Esophagus squamous epithelium (tissue), 5 donors: Measurements from ENCODE around the gene BRI3BP. TPM values are rescaled to one million over a fixed set of nuclear protein-coding genes. Genes with fewer than 3 reads are reported as not detected.

Experiments
- DNase-seq: peaks from one replicate; lab custom pipeline; 2025; lab: John Stamatoyannopoulos, UW
- H3K27ac ChIP-seq, 4 donors: fragments of 200-600 bp; sonication (generic); one replicate each; pipeline ENCODE4 v1.5.1; 2016 to 2019; ENCODE audit warnings: mild to moderate bottlenecking in 1 of 4
- H3K27me3 ChIP-seq, 4 donors: fragments of 200-600 bp; sonication (generic); 1 replicate in 3 of 4; 2 replicates in 1 of 4; pipeline versions ENCODE4 v1.5.1 to v1.6.0; 2017 to 2021; ENCODE audit warnings: antibody characterized with exemption in 1 of 4
- H3K36me3 ChIP-seq, 3 donors: fragments of 200-600 bp; sonication (generic); one replicate each; pipeline ENCODE4 v1.5.1; 2016 to 2019
- H3K4me1 ChIP-seq, 3 donors: fragments of 200-600 bp; sonication (generic); one replicate each; pipeline ENCODE4 v1.5.1; 2017 to 2019
- H3K4me3 ChIP-seq, 4 donors: fragments of 200-600 bp; sonication (generic); 1 replicate in 3 of 4; 2 replicates in 1 of 4; pipeline ENCODE4 v1.5.1; 2016 to 2019; ENCODE audit warnings: mild to moderate bottlenecking in 2 of 4, moderate library complexity in 1 of 4
- H3K9me3 ChIP-seq, 3 donors: fragments of 200-600 bp; sonication (generic); one replicate each; pipeline ENCODE4 v1.5.1; 2016 to 2019
- CTCF ChIP-seq, 6 experiments: fragments of 450-650 bp in 4 of 6; fragments of 200-600 bp in 2 of 6; sonication (generic) in 2 of 6; IDR thresholded peaks; one replicate each; pipeline ENCODE4 v1.5.1; 2016 to 2019; ENCODE audit warnings: antibody characterized with exemption in 6 of 6, mild to moderate bottlenecking in 4 of 6, moderate library complexity in 4 of 6
- POLR2A ChIP-seq, 4 donors: fragments of 450-650 bp; IDR thresholded peaks; one replicate each; pipeline ENCODE4 v1.6.1; 2017; ENCODE audit warnings: antibody characterized with exemption in 4 of 4, mild to moderate bottlenecking in 4 of 4, moderate library complexity in 3 of 4
- WGBS, 2 donors: methylation state at CpG; one replicate each; pipeline ENCODE4 v1.1.5; 2018; 5-methylcytosine and 5-hydroxymethylcytosine counted together
- intact Hi-C: fragments of 100-400 bp; cut with DNase I; formaldehyde crosslinking; loops from one replicate; pipeline ENCODE4 v1.15.0; 2022
- total RNA-seq, 4 donors: library from RNA; depleted of rRNA; stranded (reverse); fragments of >200 nt; gene quantifications; one replicate each; pipeline ENCODE4 v1.1.0, GENCODE V29; 2016
- donor health status: DM: yes; HTN: yes; CAD: no.

BRI3BP gene
- total RNA-seq, 4 donors from 2014 or later, result 9.7 to 23.4 (median 14.9) TPM

GRCh38 chr12:124995200-124995961 is 1.9 kb downstream of the BRI3BP start:
- Histone ChIP-seq H3K4me1 (peaks cover 5 to 35% (median 14%) of the 10 kb centered on the region in 3 donors), H3K4me3 (peak overlapping the region in 2 of 4 donors; percentile 79 to 87), H3K36me3 (no peaks in the 10 kb centered on the region), H3K27ac (no peak overlapping the region), H3K27me3 (no peaks in the 10 kb centered on the region), H3K9me3 (no peaks in the 10 kb centered on the region)
- TF ChIP-seq POLR2A (IDR thresholded peaks at IDR 0.05), result no peak
- TF ChIP-seq CTCF (IDR thresholded peaks at IDR 0.05), result no peak
- intact Hi-C loops, result no loop called here
- WGBS, 2 donors, result 73 to 76% methylated on average over 12 to 14 of the region's 14 CpGs
- DNase-seq, result no peak

DNA sequence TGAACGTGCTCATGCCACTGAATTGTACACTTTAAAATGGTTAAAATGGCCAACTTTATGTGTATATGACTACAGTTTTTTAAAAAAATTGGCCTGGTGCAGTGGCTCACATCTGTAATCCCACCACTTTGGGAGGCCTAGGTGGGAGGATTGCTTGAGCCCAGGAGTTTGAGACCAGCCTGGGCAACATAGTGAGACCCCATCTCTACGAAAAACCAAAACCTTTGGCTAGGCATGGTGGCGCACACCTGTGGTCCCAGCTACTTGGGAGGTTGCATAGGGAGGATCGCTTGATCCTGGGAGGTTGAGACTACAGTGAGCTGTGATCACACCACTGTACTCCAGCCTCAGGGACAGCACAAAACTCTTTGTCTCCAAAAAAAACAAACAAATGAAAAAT is 5.3 kb downstream of the BRI3BP start:
- DNase-seq, result no peak
- no peak for TF ChIP-seq CTCF (IDR thresholded peaks at IDR 0.05)
- TF ChIP-seq POLR2A (IDR thresholded peaks at IDR 0.05), result no peak
- intact Hi-C loops, result no loop called here
- no peaks in the 10 kb centered on the region for H3K36me3 ChIP-seq
- H3K4me3 ChIP-seq, result no peak overlapping the region
- WGBS, 2 donors, result 93 to 95% methylated on average over 4 of the region's 4 CpGs
- H3K9me3 ChIP-seq, result no peaks in the 10 kb centered on the region
- no peaks in the 10 kb centered on the region for H3K27me3 ChIP-seq
- H3K4me1 ChIP-seq, result peaks cover 0 to 27% (median 14%) of the 10 kb centered on the region in 3 donors
- H3K27ac ChIP-seq, result no peak overlapping the region

DNA sequence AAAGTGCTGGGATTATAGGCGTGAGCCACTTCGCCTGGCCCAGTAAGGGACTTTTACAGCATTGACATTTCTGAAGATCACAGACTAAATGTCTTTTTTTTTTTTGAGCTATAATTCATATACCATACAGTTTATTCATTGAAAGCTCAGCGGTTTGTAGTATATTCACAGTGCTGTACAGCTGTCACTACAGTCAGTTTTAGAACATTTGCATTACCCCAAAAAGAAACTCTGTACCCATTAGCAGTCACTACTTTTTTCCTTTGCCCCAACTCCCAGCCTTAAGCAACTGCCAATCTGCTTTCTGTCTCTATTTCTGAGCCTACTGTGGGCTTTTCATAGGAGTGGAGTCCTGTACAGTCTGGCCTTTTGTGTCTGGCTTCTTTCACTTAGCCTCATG is 8.2 kb downstream of the BRI3BP start:
- no peaks in the 10 kb centered on the region for H3K36me3 ChIP-seq
- intact Hi-C loops, result no loop called here
- no peaks in the 10 kb centered on the region for H3K9me3 ChIP-seq
- H3K4me1 ChIP-seq, result peaks cover 0 to 1% (median 0%) of the 10 kb centered on the region in 3 donors
- DNase-seq, result no peak
- no peak for TF ChIP-seq CTCF (IDR thresholded peaks at IDR 0.05)
- TF ChIP-seq POLR2A (IDR thresholded peaks at IDR 0.05), result no peak
- H3K27ac ChIP-seq, result no peak overlapping the region
- H3K4me3 ChIP-seq, result no peak overlapping the region
- H3K27me3 ChIP-seq, result no peaks in the 10 kb centered on the region
- WGBS, 2 donors, result 93 to 97% methylated on average over 3 of the region's 3 CpGs

DNA sequence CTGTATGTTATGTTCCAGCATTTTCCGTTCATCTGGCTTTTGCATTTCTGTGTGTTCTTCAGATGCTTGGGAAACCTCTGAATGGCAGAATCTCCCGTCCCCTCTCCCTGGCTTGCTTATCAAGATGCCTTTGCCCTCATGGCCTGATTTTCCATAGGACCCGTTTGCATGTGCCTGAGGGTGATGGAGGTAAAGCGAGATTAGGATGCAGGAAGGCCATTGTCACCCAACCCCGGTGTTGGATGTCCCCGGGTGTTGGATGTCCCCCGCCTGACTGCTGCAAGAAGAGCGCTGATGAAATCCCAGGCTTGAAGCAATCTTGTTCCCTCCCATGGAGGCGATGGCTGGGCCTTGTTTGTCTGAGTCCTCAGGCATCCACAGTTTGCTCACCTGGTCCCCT is 9.6 kb downstream of the BRI3BP start:
- Histone ChIP-seq H3K27me3 (no peaks in the 10 kb centered on the region), H3K9me3 (no peaks in the 10 kb centered on the region), H3K27ac (no peak overlapping the region), H3K4me1 (no peaks in the 10 kb centered on the region), H3K4me3 (no peak overlapping the region), H3K36me3 (no peaks in the 10 kb centered on the region)
- 89 to 97% methylated on average over 4 to 5 of the region's 9 CpGs for WGBS, 2 donors
- no peak for DNase-seq
- no peak for TF ChIP-seq POLR2A (IDR thresholded peaks at IDR 0.05)
- no peak for TF ChIP-seq CTCF (IDR thresholded peaks at IDR 0.05)
- intact Hi-C loops, result no loop called here

DNA sequence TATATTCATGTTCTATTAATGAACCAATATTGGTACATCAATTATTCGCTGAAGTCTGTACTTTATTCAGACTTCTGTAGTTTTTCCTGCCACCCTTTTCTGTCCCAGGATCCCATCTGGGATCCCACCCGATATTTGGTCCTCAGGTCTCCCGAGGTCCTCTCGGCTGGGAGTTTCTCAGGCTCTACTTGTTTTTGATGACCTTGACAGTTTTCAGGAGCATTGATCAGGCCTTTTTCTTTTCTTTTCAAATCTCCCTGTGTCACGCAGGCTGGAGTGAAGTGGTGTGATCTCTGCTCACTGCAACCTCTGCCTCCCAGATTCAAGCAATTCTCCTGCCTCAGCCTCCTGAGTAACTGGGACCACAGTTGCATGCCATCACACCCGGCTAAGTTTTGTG is 11.2 kb downstream of the BRI3BP start:
- H3K9me3 ChIP-seq, result no peaks in the 10 kb centered on the region
- intact Hi-C loops, result no loop called here
- H3K27me3 ChIP-seq, result no peaks in the 10 kb centered on the region
- TF ChIP-seq POLR2A (IDR thresholded peaks at IDR 0.05), result no peak
- TF ChIP-seq CTCF (IDR thresholded peaks at IDR 0.05), result no peak
- H3K36me3 ChIP-seq, result no peaks in the 10 kb centered on the region
- H3K27ac ChIP-seq, result no peak overlapping the region
- no peaks in the 10 kb centered on the region for H3K4me1 ChIP-seq
- DNase-seq, result no peak
- no peak overlapping the region for H3K4me3 ChIP-seq
- WGBS, 2 donors, result 92 to 95% methylated on average over 5 to 6 of the region's 6 CpGs
